Neural progenitor cell (in vitro differentiated cells): Measurements from ENCODE around the gene CBLC. TPM values are rescaled to one million over a fixed set of nuclear protein-coding genes. Genes with fewer than 3 reads are reported as not detected.

Experiments used
- DNase-seq: peaks from one replicate; pipeline ENCODE4 v3.0.0-alpha.2; 2016; ENCODE audit warnings: low spot score
- H2AFZ ChIP-seq: fragments of 200-600 bp; sonication (generic); replicated peaks from 2 replicates; pipeline ENCODE4 v1.6.1; 2016; ENCODE audit warnings: antibody characterized with exemption
- H3F3A ChIP-seq: fragments of 200-600 bp; sonication (generic); 2 replicates; pipeline ENCODE4 v1.6.1; 2016; ENCODE audit warnings: antibody characterized with exemption, low read depth
- H3K27ac ChIP-seq: fragments of 200-600 bp; sonication (generic); 2 replicates; pipeline ENCODE4 v1.5.1; 2016; ENCODE audit warnings: mild to moderate bottlenecking
- H3K27me3 ChIP-seq: fragments of 200-600 bp; sonication (generic); 2 replicates; pipeline ENCODE4 v1.6.1; 2016; ENCODE audit warnings: mild to moderate bottlenecking, moderate library complexity
- H3K36me3 ChIP-seq: fragments of 200-600 bp; sonication (generic); 2 replicates; pipeline ENCODE4 v1.5.1; 2016
- H3K4me1 ChIP-seq: fragments of 200-600 bp; sonication (generic); 2 replicates; pipeline ENCODE4 v1.6.1; 2016; ENCODE audit warnings: mixed run types
- H3K4me2 ChIP-seq: fragments of 200-600 bp; sonication (generic); 2 replicates; pipeline ENCODE4 v1.6.1; 2016
- H3K4me3 ChIP-seq: fragments of 200-600 bp; sonication (generic); 2 replicates; pipeline ENCODE4 v1.5.1; 2016
- H3K79me2 ChIP-seq: fragments of 200-600 bp; sonication (generic); 2 replicates; pipeline ENCODE4 v1.6.1; 2016; ENCODE audit warnings: low read depth
- H3K9ac ChIP-seq: fragments of 200-600 bp; sonication (generic); 2 replicates; pipeline ENCODE4 v1.6.1; 2016
- H3K9me3 ChIP-seq: fragments of 200-600 bp; sonication (generic); 2 replicates; pipeline ENCODE4 v1.5.1; 2016; ENCODE audit warnings: low read depth
- H4K20me1 ChIP-seq: fragments of 200-600 bp; sonication (generic); 2 replicates; pipeline ENCODE4 v1.6.1; 2016; ENCODE audit warnings: low read depth
- H3K27ac Mint-ChIP-seq: 3 replicates; pipeline ENCODE4 v1.8.0; 2021; ENCODE audit warnings: mixed read lengths
- H3K27me3 Mint-ChIP-seq: 2 replicates; pipeline ENCODE4 v1.8.0; 2022; ENCODE audit warnings: low read depth, mild to moderate bottlenecking, inconsistent platforms, moderate library complexity, mixed read lengths; ENCODE audit not compliant: insufficient read depth
- H3K36me3 Mint-ChIP-seq: 3 replicates; pipeline ENCODE4 v1.8.0; 2021; ENCODE audit warnings: mixed read lengths
- H3K4me1 Mint-ChIP-seq: 3 replicates; pipeline ENCODE4 v1.8.0; 2021; ENCODE audit warnings: mixed read lengths
- H3K4me3 Mint-ChIP-seq: 3 replicates; pipeline ENCODE4 v1.8.0; 2021; ENCODE audit warnings: mild to moderate bottlenecking, moderate library complexity, mixed read lengths
- H3K9me3 Mint-ChIP-seq: 3 replicates; pipeline ENCODE4 v1.8.0; 2020; ENCODE audit warnings: mixed read lengths
- EZH2 ChIP-seq: fragments of 200-600 bp; sonication (generic); IDR thresholded peaks from 2 replicates; pipeline ENCODE4 v1.6.1; 2017; ENCODE audit warnings: antibody characterized with exemption, mild to moderate bottlenecking, moderate library complexity
- EZH2phosphoT487 ChIP-seq: fragments of 200-600 bp; sonication (generic); IDR thresholded peaks from 2 replicates; pipeline ENCODE4 v1.6.1; 2017; ENCODE audit warnings: antibody characterized with exemption
- total RNA-seq: library from RNA; depleted of rRNA; stranded (reverse); fragments of >200 nt; gene quantifications from 2 replicates; pipeline ENCODE4 v1.2.3, GENCODE V29; 2015; ENCODE audit warnings: low replicate concordance
- TF ChIP-seq, protein P1 (sequence below): fragments of 200-600 bp; sonication (generic); IDR thresholded peaks from 2 replicates; pipeline ENCODE4 v1.5.1; 2017; ENCODE audit warnings: antibody characterized with exemption, mild to moderate bottlenecking

CBLC gene
- total RNA-seq, 1 donor from 2014 or later: 1.5 TPM

GRCh38 chr19:44734357-44734756, 43.3 kb upstream of the CBLC start:
- H3K27me3 Mint-ChIP-seq: peaks cover 25% of the 10 kb centered on the region
- TF ChIP-seq EZH2phosphoT487 (no peak), EZH2 (no peak)
- TF ChIP-seq, protein P1, sequence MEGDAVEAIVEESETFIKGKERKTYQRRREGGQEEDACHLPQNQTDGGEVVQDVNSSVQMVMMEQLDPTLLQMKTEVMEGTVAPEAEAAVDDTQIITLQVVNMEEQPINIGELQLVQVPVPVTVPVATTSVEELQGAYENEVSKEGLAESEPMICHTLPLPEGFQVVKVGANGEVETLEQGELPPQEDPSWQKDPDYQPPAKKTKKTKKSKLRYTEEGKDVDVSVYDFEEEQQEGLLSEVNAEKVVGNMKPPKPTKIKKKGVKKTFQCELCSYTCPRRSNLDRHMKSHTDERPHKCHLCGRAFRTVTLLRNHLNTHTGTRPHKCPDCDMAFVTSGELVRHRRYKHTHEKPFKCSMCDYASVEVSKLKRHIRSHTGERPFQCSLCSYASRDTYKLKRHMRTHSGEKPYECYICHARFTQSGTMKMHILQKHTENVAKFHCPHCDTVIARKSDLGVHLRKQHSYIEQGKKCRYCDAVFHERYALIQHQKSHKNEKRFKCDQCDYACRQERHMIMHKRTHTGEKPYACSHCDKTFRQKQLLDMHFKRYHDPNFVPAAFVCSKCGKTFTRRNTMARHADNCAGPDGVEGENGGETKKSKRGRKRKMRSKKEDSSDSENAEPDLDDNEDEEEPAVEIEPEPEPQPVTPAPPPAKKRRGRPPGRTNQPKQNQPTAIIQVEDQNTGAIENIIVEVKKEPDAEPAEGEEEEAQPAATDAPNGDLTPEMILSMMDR: no peak
- Histone ChIP-seq H3K9me3 (no peaks in the 10 kb centered on the region), H3K36me3 (no peaks in the 10 kb centered on the region), H3K9ac (no peak overlapping the region), H3K4me3 (no peak overlapping the region), H4K20me1 (no peaks in the 10 kb centered on the region), H3K79me2 (no peaks in the 10 kb centered on the region), H3F3A (no peaks in the 10 kb centered on the region), H3K4me2 (no peak overlapping the region), H3K4me1 (no peaks in the 10 kb centered on the region), H3K27me3 (no peaks in the 10 kb centered on the region), H2AFZ (no peak overlapping the region), H3K27ac (no peak overlapping the region)
- DNase-seq: no peak
- no peaks in the 10 kb centered on the region for H3K36me3 Mint-ChIP-seq
- no peaks in the 10 kb centered on the region for H3K4me1 Mint-ChIP-seq
- H3K9me3 Mint-ChIP-seq: no peaks in the 10 kb centered on the region
- H3K27ac Mint-ChIP-seq: no peak overlapping the region
- H3K4me3 Mint-ChIP-seq: no peak overlapping the region

- no peak overlapping the region for H3K9ac ChIP-seq
- Mint-ChIP-seq H3K4me1 (no peaks in the 10 kb centered on the region), H3K9me3 (no peaks in the 10 kb centered on the region), H3K36me3 (no peaks in the 10 kb centered on the region), H3K4me3 (no peak overlapping the region), H3K27me3 (peaks cover 26% of the 10 kb centered on the region), H3K27ac (no peak overlapping the region)
- H3K9me3 ChIP-seq: no peaks in the 10 kb centered on the region
- H3K79me2 ChIP-seq: no peaks in the 10 kb centered on the region
- no peaks in the 10 kb centered on the region for H3K36me3 ChIP-seq
- H3K4me3 ChIP-seq: no peak overlapping the region
- no peaks in the 10 kb centered on the region for H3K4me1 ChIP-seq
- no peak overlapping the region for H3K4me2 ChIP-seq
- no peak overlapping the region for H2AFZ ChIP-seq
- TF ChIP-seq, protein P1: no peak
- no peak for TF ChIP-seq EZH2phosphoT487
- TF ChIP-seq EZH2: no peak
- DNase-seq: no peak
- H3K27ac ChIP-seq: no peak overlapping the region
- H3F3A ChIP-seq: no peaks in the 10 kb centered on the region
- no peaks in the 10 kb centered on the region for H4K20me1 ChIP-seq
- H3K27me3 ChIP-seq: no peaks in the 10 kb centered on the region
These were observed 42.7 kb upstream of the CBLC start for GRCh38 chr19:44735011-44735410.

DNA sequence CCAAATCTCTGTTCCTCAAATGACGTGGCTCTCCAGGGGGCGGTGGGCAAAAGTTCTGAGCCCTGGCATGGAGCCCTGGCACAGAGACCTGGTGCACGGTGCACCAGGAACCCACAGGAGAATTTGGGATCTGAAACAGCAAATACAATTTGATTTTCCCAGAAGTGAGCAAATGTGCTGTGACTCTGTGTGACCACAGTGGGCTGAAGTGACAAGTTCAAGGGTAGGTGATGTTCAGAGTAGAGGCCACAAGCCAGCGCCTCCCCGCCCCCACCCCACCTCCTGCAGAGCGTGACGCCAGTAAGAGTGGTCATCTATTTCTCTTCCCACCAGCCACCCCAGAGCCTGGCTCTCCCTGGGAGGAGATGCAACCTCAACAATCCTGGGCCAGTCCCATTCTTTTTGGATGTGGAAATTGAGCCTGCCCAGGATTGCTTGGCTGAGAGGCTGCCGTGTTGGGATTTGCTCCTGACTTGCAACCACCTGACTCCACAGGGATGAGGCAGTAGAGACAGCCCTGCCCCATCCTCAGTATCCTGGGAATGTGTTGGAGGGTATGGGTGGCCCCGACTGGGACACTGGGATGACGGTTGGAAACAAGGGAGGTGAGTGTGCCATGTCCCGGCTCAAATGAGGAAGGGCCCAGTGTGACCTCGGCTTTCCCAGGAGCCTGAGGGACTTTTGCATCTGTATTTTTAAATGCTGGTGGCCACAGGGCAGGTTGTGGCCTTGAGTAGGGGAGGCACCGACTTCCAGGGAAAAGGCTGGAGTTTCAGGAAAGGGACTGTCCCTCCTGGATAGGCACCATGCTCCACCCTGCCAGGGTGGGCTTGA, 40.2 kb upstream of the CBLC start:
- peaks cover under 1% of the 10 kb centered on the region for H3K4me1 Mint-ChIP-seq
- DNase-seq: no peak
- Histone ChIP-seq H3K27me3 (no peaks in the 10 kb centered on the region), H2AFZ (no peak overlapping the region), H3K4me3 (no peak overlapping the region), H3K9me3 (no peaks in the 10 kb centered on the region), H3K9ac (no peak overlapping the region), H4K20me1 (no peaks in the 10 kb centered on the region), H3K27ac (no peak overlapping the region), H3K36me3 (no peaks in the 10 kb centered on the region), H3F3A (no peaks in the 10 kb centered on the region), H3K79me2 (no peaks in the 10 kb centered on the region), H3K4me1 (no peaks in the 10 kb centered on the region), H3K4me2 (no peak overlapping the region)
- H3K27me3 Mint-ChIP-seq: peaks cover 23% of the 10 kb centered on the region
- no peaks in the 10 kb centered on the region for H3K9me3 Mint-ChIP-seq
- TF ChIP-seq, protein P1: no peak
- no peak for TF ChIP-seq EZH2
- TF ChIP-seq EZH2phosphoT487: no peak
- H3K27ac Mint-ChIP-seq: no peak overlapping the region
- no peaks in the 10 kb centered on the region for H3K36me3 Mint-ChIP-seq
- no peak overlapping the region for H3K4me3 Mint-ChIP-seq
